A673 (cell line): ENCODE data around the gene MIER1. TPM values are rescaled to one million over a fixed set of nuclear protein-coding genes. Genes with fewer than 3 reads are reported as not detected.

ENCODE experiments used
- BruUV-seq: library from RNA; stranded (reverse); fragments of 400-500 nt; replicated peaks from 2 replicates; lab custom pipeline; 2021; lab: Mats Ljungman, UMichigan
- CTCF ChIA-PET: fragments of 300-600 bp; sonication (Branson Sonifier 250); formaldehyde crosslinking; loops from one replicate; lab custom pipeline; 2022; ENCODE audit warnings: antibody characterized with exemption; lab: Charles Lee
- POLR2A ChIA-PET: fragments of 300-600 bp; sonication (Branson Sonifier 250); formaldehyde crosslinking; loops from one replicate; lab custom pipeline; 2022; ENCODE audit warnings: antibody characterized with exemption; ENCODE audit not compliant: low non-redundant PET; lab: Charles Lee
- DNase-seq: peaks from one replicate; pipeline ENCODE4 v3.0.0-alpha.2; 2015; ENCODE audit warnings: low spot score
- H3K27ac ChIP-seq: fragments of 200-600 bp; sonication (generic); 2 replicates; pipeline ENCODE4 v1.5.1; 2016; ENCODE audit warnings: mixed run types, low read depth, mild to moderate bottlenecking, mixed read lengths, antibody characterized with exemption, low read length; ENCODE audit not compliant: poor library complexity, severe bottlenecking
- H3K27me3 ChIP-seq: fragments of 200-600 bp; sonication (generic); replicated peaks from 2 replicates; pipeline ENCODE4 v1.6.1; 2017; ENCODE audit warnings: mixed run types, low read depth, mild to moderate bottlenecking, mixed read lengths, antibody characterized with exemption, low read length; ENCODE audit not compliant: insufficient read depth, poor library complexity
- H3K36me3 ChIP-seq: fragments of 200-600 bp; sonication (generic); 2 replicates; pipeline ENCODE4 v1.6.1; 2016; ENCODE audit warnings: mixed run types, mild to moderate bottlenecking, mixed read lengths, antibody characterized with exemption, low read length; ENCODE audit not compliant: insufficient read depth, poor library complexity, severe bottlenecking
- H3K4me1 ChIP-seq: fragments of 200-600 bp; sonication (generic); 2 replicates; pipeline ENCODE4 v1.6.1; 2017; ENCODE audit warnings: mixed run types, mild to moderate bottlenecking, mixed read lengths, antibody characterized with exemption, low read length; ENCODE audit not compliant: insufficient read depth, poor library complexity, severe bottlenecking
- H3K4me3 ChIP-seq: fragments of 200-600 bp; sonication (generic); 2 replicates; pipeline ENCODE4 v1.5.1; 2016; ENCODE audit warnings: low read depth, mixed run types, mild to moderate bottlenecking, mixed read lengths, low read length; ENCODE audit not compliant: poor library complexity, severe bottlenecking
- H3K9me3 ChIP-seq: fragments of 200-600 bp; sonication (generic); 2 replicates; pipeline ENCODE4 v1.6.1; 2016; ENCODE audit warnings: mixed run types, low read depth, mild to moderate bottlenecking, mixed read lengths, antibody characterized with exemption, low read length; ENCODE audit not compliant: poor library complexity, severe bottlenecking
- CTCF ChIP-seq: fragments of 300-800, 200-600 bp; sonication (generic); conservative IDR thresholded peaks from 2 replicates; pipeline ENCODE4 v1.5.1; 2017; ENCODE audit warnings: low read depth, mild to moderate bottlenecking, antibody characterized with exemption, low read length, moderate library complexity, mixed read lengths
- EZH2 ChIP-seq: fragments of 200-600 bp; sonication (generic); IDR thresholded peaks from 2 replicates; pipeline ENCODE4 v1.6.1; 2017; ENCODE audit warnings: borderline replicate concordance, low read depth, mild to moderate bottlenecking, mixed read lengths, antibody characterized with exemption, low read length; ENCODE audit not compliant: poor library complexity, severe bottlenecking
- intact Hi-C: fragments of 100-400 bp; cut with micrococcal nuclease; formaldehyde crosslinking; loops from one replicate; pipeline ENCODE4 v1.10.0; 2022; ENCODE audit not compliant: unreplicated experiment
- total RNA-seq: library from RNA; stranded (reverse); gene quantifications from 2 replicates; pipeline ENCODE4 v1.2.3, GENCODE V29; 2021

MIER1 gene
- total RNA-seq, 1 experiment from 2014 or later, result 30.3 TPM

GRCh38 chr1:66917476-66917875 lies 7.3 kb upstream of the MIER1 start:
- no TSS peak for BruUV-seq

GRCh38 chr1:66919063-66919462 lies 5.7 kb upstream of the MIER1 start:
- peaks cover 6% of the 10 kb centered on the region for H3K4me1 ChIP-seq
- H3K27me3 ChIP-seq, result no peaks in the 10 kb centered on the region
- BruUV-seq, result no TSS peak
- intact Hi-C loops, result no loop called here
- H3K4me3 ChIP-seq, result no peak overlapping the region
- ChIA-PET CTCF (no interaction called here), POLR2A (no interaction called here)
- no peak overlapping the region for H3K27ac ChIP-seq
- DNase-seq, result no peak
- TF ChIP-seq CTCF, result no peak
- TF ChIP-seq EZH2, result no peak
- H3K36me3 ChIP-seq, result no peaks in the 10 kb centered on the region
- no peaks in the 10 kb centered on the region for H3K9me3 ChIP-seq

More at GRCh38 chr1:66917476-66917875, 7.3 kb upstream of the MIER1 start:
- Histone ChIP-seq H3K9me3 (no peaks in the 10 kb centered on the region), H3K27me3 (no peaks in the 10 kb centered on the region), H3K36me3 (no peaks in the 10 kb centered on the region), H3K27ac (no peak overlapping the region), H3K4me1 (no peaks in the 10 kb centered on the region), H3K4me3 (no peak overlapping the region)
- no peak for DNase-seq
- ChIA-PET POLR2A (no interaction called here), CTCF (no interaction called here)
- no peak for TF ChIP-seq CTCF
- no peak for TF ChIP-seq EZH2
- intact Hi-C loops, result no loop called here

GRCh38 chr1:66919828-66920227 lies 5.0 kb upstream of the MIER1 start:
- Histone ChIP-seq H3K27me3 (no peaks in the 10 kb centered on the region), H3K4me3 (no peak overlapping the region), H3K36me3 (no peaks in the 10 kb centered on the region), H3K27ac (no peak overlapping the region), H3K9me3 (no peaks in the 10 kb centered on the region), H3K4me1 (peaks cover 6% of the 10 kb centered on the region)
- no TSS peak for BruUV-seq
- intact Hi-C loops, result no loop called here
- TF ChIP-seq EZH2 (no peak), CTCF (no peak)
- ChIA-PET POLR2A (no interaction called here), CTCF (no interaction called here)
- DNase-seq, result no peak
